IMR-90 (cell line): ENCODE results near the gene SBF2.

ENCODE experiments used
- BHLHE40 ChIP-seq: fragments of 150-350 bp; IDR thresholded peaks from 2 replicates; pipeline ENCODE4 v1.6.1; 2016; ENCODE audit warnings: mild to moderate bottlenecking, low read depth, low read length
- CEBPB ChIP-seq: IDR thresholded peaks from 2 replicates; pipeline ENCODE4 v1.6.1; 2012; ENCODE audit warnings: low read depth, low read length, improper control_type of control experiment
- MAZ ChIP-seq: IDR thresholded peaks from 2 replicates; pipeline ENCODE4 v1.6.1; 2012; ENCODE audit warnings: low read depth, mild to moderate bottlenecking, low read length, improper control_type of control experiment, moderate library complexity, borderline replicate concordance
- MXI1 ChIP-seq: IDR thresholded peaks from 2 replicates; pipeline ENCODE4 v1.6.1; 2012; ENCODE audit warnings: low read depth, mild to moderate bottlenecking, low read length, moderate library complexity, borderline replicate concordance
- NFE2L2 ChIP-seq: fragments of 150-350 bp; IDR thresholded peaks from 2 replicates; pipeline ENCODE4 v1.6.1; 2016; ENCODE audit warnings: low read depth, mild to moderate bottlenecking, low read length
- POLR2A ChIP-seq: IDR thresholded peaks from 2 replicates; pipeline ENCODE4 v1.6.1; 2012; ENCODE audit warnings: mild to moderate bottlenecking, low read depth, low read length
- RAD21 ChIP-seq: IDR thresholded peaks from 2 replicates; pipeline ENCODE4 v1.6.1; 2012; ENCODE audit warnings: low read length, improper control_type of control experiment
- RCOR1 ChIP-seq: IDR thresholded peaks from 2 replicates; pipeline ENCODE4 v1.6.1; 2012; ENCODE audit warnings: mild to moderate bottlenecking, low read length, improper control_type of control experiment; ENCODE audit not compliant: insufficient replicate concordance
- RFX5 ChIP-seq: IDR thresholded peaks from 2 replicates; pipeline ENCODE4 v1.8.0; 2012; ENCODE audit warnings: low read depth, mild to moderate bottlenecking, low read length, moderate library complexity
- SMC3 ChIP-seq: fragments of 150-350 bp; IDR thresholded peaks from 2 replicates; pipeline ENCODE4 v1.6.1; 2016; ENCODE audit warnings: low read depth, mild to moderate bottlenecking, antibody characterized with exemption, low read length, moderate library complexity
- TF ChIP-seq, protein P1 (sequence below): conservative IDR thresholded peaks from 2 replicates; pipeline ENCODE4 v1.5.1; 2012; ENCODE audit warnings: mild to moderate bottlenecking, low read depth, low read length, improper control_type of control experiment

DNA sequence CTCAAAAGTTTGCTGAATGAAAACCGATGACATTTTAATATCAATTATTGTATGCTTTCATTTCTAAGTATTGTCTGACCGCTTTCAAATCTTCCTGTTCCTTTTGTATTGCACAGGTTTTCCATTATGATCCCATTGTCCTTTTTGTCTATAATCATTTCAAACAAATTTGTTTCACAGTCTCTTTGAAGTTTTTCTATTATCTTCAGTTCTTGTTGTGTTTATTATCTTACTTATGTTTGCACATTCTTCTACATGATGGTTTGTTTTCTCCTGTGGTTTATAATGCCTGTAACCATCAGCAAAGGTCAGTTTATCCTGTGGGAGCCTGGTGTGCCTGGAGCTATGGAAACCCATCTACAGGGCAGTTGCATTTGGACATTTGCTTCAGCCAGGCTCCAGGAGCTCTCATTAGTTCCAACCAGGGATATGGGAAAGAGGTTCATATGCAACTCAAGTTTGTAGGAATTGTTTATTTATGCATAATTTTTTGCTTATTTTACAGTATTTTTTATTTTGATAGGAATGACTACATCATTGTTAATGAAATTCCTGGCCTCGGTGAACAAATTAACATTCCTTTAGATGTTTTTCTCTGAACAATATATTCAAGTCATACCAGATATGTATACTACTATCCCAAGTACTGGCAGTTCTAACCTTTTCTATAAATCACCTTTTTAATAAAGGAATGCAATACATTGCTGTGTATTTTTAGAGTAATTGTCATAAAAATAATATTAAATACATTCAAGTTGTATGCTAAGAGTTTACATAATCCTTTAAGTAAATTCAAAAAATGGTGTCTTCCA is 179.2 kb downstream of the SBF2 start:
- TF ChIP-seq, protein P1, sequence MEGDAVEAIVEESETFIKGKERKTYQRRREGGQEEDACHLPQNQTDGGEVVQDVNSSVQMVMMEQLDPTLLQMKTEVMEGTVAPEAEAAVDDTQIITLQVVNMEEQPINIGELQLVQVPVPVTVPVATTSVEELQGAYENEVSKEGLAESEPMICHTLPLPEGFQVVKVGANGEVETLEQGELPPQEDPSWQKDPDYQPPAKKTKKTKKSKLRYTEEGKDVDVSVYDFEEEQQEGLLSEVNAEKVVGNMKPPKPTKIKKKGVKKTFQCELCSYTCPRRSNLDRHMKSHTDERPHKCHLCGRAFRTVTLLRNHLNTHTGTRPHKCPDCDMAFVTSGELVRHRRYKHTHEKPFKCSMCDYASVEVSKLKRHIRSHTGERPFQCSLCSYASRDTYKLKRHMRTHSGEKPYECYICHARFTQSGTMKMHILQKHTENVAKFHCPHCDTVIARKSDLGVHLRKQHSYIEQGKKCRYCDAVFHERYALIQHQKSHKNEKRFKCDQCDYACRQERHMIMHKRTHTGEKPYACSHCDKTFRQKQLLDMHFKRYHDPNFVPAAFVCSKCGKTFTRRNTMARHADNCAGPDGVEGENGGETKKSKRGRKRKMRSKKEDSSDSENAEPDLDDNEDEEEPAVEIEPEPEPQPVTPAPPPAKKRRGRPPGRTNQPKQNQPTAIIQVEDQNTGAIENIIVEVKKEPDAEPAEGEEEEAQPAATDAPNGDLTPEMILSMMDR, result no peak
- TF ChIP-seq POLR2A (no peak), RFX5 (no peak), RCOR1 (no peak), SMC3 (no peak), MXI1 (no peak), RAD21 (no peak), NFE2L2 (no peak), CEBPB (no peak), BHLHE40 (no peak), MAZ (no peak)
